Measurements from ENCODE around the gene ZBTB17. TPM values are rescaled to one million over a fixed set of nuclear protein-coding genes. Genes with fewer than 3 reads are reported as not detected.

The ZBTB17 gene
- total RNA-seq, 1 donor from 2014 or later, result 33.6 TPM

GRCh38 chr1:15950302-15950701, 25.6 kb downstream of the ZBTB17 start:
- no peak for DNase-seq (ENCODE audit: low spot score)
- no peak overlapping the region for H3K4me3 Mint-ChIP-seq (ENCODE audit: unreplicated experiment)
- H3K36me3 Mint-ChIP-seq (ENCODE audit: low read depth, unreplicated experiment), result peaks cover 25% of the 10 kb centered on the region
- H3K27ac Mint-ChIP-seq (ENCODE audit: unreplicated experiment), result no peak overlapping the region
- peaks cover 39% of the 10 kb centered on the region for H3K4me1 Mint-ChIP-seq (ENCODE audit: unreplicated experiment)
- no peak for TF ChIP-seq CTCF (IDR thresholded peaks at IDR 0.05; ENCODE audit: unreplicated experiment)
- H3K9me3 Mint-ChIP-seq (ENCODE audit: unreplicated experiment), result no peaks in the 10 kb centered on the region
- H3K27me3 Mint-ChIP-seq (ENCODE audit: unreplicated experiment), result peaks cover 16% of the 10 kb centered on the region

DNA sequence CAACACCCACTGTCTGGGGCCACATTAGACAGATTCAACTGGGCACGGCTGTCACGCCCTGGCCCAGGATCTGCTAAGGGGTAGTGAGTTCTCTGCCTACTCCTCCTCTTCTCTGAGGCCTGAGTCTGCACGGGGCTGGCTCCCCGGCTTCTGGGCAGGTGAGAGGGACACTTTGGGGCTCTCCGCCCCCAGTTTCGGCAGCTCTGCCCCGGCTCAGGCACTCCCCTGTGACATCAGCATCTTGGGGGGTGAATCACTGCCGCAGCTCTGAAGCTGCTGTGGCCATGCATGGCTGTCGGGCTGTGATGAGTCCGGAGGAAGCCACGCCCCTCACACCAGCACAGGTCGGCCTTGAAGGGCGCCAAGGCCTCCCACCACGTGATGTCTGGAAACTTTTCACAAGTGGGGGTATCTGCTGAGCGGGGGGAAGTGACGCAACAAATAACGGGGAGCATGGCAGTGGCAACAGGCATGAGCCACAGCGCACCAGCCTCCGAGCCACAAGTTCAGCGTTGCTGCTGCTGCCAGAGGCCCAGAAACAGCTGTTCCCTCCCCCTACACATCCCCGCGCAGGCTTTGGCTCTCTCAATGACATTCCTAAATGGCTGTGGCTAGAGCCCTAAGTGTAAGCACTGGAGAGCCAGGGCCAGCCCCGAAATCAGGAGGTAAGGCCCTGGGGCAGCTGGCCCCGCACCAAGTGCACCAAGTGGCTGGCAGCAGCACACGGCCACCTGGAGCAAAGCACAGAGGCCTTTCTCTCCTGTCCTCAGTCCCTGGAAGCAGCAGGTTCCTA, 26.3 kb downstream of the ZBTB17 start:
- Mint-ChIP-seq H3K4me3 (ENCODE audit: unreplicated experiment) (no peak overlapping the region), H3K27me3 (ENCODE audit: unreplicated experiment) (peaks cover 16% of the 10 kb centered on the region), H3K4me1 (ENCODE audit: unreplicated experiment) (peaks cover 36% of the 10 kb centered on the region), H3K27ac (ENCODE audit: unreplicated experiment) (no peak overlapping the region), H3K9me3 (ENCODE audit: unreplicated experiment) (no peaks in the 10 kb centered on the region), H3K36me3 (ENCODE audit: low read depth, unreplicated experiment) (peaks cover 25% of the 10 kb centered on the region)
- no peak for TF ChIP-seq CTCF (IDR thresholded peaks at IDR 0.05; ENCODE audit: unreplicated experiment)
- DNase-seq (ENCODE audit: low spot score), result no peak

GRCh38 chr1:15948595-15949452, 27.1 kb downstream of the ZBTB17 start:
- Mint-ChIP-seq H3K4me3 (ENCODE audit: unreplicated experiment) (no peak overlapping the region), H3K36me3 (ENCODE audit: low read depth, unreplicated experiment) (peaks cover 25% of the 10 kb centered on the region), H3K4me1 (ENCODE audit: unreplicated experiment) (peaks cover 29% of the 10 kb centered on the region), H3K27ac (ENCODE audit: unreplicated experiment) (peak overlapping the region; percentile 34), H3K9me3 (ENCODE audit: unreplicated experiment) (no peaks in the 10 kb centered on the region), H3K27me3 (ENCODE audit: unreplicated experiment) (peaks cover 16% of the 10 kb centered on the region)
- TF ChIP-seq CTCF (IDR thresholded peaks at IDR 0.05; ENCODE audit: unreplicated experiment), result no peak
- no peak for DNase-seq (ENCODE audit: low spot score)

DNA sequence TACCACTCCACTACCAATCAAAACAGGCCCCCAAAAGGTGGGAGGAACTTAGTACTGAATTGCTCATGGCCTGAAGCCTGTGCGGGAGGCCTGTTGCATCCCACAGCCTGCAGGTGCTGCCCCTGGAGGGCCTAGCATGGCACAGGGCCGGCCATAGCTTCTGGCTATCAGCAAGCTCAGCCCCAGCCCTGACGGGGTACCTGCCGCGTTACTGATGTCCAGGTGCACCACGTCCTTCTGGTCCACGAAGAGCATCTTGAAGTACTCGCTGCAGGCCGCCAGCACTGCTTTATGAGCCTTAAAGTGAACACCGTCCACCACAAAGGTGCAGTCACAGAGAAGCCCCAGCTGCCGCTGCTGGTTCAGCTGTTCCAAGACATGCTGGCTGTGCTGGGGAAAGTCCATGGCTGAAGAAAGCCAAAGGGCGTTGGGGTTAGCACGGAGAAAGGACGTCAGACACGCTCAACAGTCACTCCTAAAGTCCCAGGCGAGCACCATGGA, 27.8 kb downstream of the ZBTB17 start:
- Mint-ChIP-seq H3K4me1 (ENCODE audit: unreplicated experiment) (peaks cover 23% of the 10 kb centered on the region), H3K4me3 (ENCODE audit: unreplicated experiment) (no peak overlapping the region), H3K9me3 (ENCODE audit: unreplicated experiment) (no peaks in the 10 kb centered on the region), H3K27me3 (ENCODE audit: unreplicated experiment) (peaks cover 16% of the 10 kb centered on the region), H3K36me3 (ENCODE audit: low read depth, unreplicated experiment) (peaks cover 25% of the 10 kb centered on the region), H3K27ac (ENCODE audit: unreplicated experiment) (no peak overlapping the region)
- TF ChIP-seq CTCF (IDR thresholded peaks at IDR 0.05; ENCODE audit: unreplicated experiment), result no peak
- DNase-seq (ENCODE audit: low spot score), result no peak
